HL-60/S4 treated with retinoic acid at 250 ng/mL for 4 days and 3 days (cell line): ENCODE measurements around the gene CLSTN2.

Experiments
- in situ Hi-C: fragments of 300-500 bp; cut with MboI; formaldehyde crosslinking; loops from 2 replicates; pipeline ENCODE4 v1.7.0; 2022; ENCODE audit warnings: low sequenced_read_pairs

Gene CLSTN2

DNA sequence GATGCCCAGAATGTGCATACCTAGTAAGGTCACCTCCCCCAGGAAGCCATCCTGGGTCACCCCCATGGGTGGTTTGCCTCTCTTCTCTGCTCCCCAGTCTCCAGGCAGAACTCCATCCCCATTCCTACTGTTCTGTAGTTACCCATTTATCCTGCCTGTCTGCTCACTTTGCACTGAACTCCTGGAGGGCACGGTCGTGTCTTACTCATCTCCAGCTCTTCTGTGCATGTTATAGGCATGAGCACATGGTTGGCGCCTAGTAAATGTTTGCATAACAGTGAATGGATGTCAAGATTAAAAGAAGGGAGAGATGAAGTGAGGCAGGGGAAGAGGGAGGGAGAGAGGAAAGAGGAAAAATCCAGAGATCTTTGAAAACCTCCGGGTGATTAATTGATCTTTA, 534.5 kb downstream of the CLSTN2 start:
- in situ Hi-C loops: no loop called here

DNA sequence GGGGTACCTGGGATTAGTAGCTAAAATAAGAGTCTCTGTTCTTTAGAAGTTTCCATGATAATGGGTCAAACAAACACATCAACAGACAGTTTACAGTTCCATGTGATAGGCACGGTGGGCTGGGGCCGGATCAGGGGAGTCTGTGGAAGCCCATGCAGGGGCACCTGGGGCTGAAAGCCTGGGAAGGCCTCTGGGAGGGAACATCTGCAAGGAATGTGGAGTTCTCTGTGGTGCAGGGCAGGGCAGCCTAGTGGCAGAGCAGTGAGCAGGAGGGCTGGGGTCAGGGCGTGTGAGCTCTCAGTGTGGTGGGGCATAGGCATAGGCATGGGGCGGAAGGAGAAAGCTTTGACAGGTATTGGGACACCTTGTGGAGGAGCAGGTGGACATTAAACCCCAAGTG, 535.2 kb downstream of the CLSTN2 start:
- in situ Hi-C loops: no loop called here

DNA sequence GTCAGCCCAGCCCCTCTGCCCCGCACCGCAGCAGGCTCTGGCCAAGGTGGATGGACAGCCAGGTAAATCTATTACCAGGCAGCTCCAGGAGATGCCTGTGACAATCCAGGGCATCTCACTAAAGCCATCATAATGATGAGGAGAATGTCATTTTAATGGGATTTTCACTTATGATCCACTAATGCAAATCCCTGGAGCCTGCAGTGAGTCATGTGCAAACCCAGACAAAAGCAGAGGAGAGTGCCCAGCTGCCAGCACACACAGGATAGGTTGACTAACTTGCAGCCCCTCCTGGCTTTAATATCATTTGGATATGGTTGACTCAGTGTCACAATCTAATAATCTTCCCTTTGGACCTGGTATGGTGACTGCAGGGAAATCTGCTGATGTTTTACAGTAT, 536.0 kb downstream of the CLSTN2 start:
- in situ Hi-C loops: no loop called here

DNA sequence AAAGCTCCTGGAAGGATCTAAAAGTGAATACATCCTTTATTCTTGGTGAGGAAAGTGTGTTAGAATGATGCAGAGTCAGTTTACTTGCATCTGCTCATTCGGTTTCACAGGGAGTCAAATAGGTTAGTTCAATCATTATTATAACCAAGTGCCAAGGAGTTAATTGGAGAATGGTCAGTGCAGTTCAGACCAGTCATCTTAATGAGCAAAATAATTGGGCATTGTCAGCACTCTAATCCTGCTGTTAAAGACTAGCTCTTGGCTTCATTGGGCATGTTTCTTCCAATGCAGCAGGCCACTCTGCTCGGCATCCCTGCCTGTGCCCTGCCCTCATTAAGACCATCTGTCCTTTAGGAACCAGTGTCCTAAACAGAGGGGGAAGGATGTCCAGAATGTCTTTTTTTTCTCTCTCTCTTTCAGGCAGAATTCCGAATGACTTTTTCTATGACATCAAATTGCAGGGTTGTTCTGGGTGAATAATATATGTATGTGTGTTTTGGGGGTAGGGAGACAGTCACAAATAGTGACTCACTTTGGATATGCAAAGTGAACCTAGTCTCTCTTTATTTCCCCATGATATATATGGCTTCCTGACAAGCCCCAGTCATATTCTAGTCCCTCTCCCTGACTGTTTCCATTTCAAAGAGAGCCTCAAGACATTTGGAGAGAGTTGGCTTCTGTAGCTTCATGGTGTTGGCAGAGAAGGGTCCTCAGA, 537.5 kb downstream of the CLSTN2 start:
- in situ Hi-C loops: no loop called here

DNA sequence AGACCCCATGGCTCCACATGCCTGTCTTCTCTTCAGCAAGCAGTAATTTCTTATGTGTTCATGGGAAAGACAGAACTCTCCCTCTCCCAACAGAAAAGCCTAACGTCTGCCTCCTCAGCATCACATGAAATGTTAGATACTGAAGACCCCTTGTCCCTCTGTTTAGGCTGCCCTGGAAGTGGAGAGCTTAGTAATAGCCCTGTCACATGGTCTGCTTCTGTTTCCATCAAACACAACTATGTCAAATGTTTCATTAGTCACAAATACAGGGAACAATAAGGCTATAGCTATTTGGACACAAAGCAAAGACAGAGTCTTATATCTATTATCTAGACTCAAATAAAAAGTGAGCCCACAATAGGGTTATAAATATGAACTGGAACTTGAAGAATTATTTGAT, 552.6 kb downstream of the CLSTN2 start:
- in situ Hi-C loops: no loop called here

- in situ Hi-C loops: no loop called here
Measured at GRCh38 chr3:140493271-140493670, 558.3 kb downstream of the CLSTN2 start.

- in situ Hi-C loops: no loop called here
Measured at GRCh38 chr3:140494970-140495369, 560.0 kb downstream of the CLSTN2 start.

DNA sequence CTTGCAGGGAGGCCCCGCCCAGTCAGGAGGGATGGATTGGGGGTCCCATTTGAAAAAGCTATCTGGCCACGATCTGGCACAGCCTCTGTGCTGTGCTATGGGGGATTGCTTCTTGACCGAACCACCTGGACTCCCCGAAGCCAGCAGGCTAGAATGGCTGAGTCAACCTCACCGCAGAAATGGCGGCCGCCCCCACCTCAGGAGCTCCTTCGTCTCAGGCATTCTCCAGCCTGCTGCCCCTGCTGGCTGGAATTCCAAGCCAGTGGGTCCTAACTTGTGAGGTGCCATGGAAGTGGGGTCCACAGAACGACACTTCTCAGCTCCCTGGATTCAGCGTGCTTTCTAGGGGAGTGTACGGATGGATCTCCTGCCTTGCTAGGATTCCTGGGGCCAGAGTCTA, 562.3 kb downstream of the CLSTN2 start:
- in situ Hi-C loops: no loop called here

GRCh38 chr3:140499114-140499757, 564.3 kb downstream of the CLSTN2 start:
- in situ Hi-C loops: no loop called here

GRCh38 chr3:140500473-140500872, 565.5 kb downstream of the CLSTN2 start:
- in situ Hi-C loops: no loop called here

GRCh38 chr3:140501061-140501769, 566.2 kb downstream of the CLSTN2 start:
- in situ Hi-C loops: no loop called here

DNA sequence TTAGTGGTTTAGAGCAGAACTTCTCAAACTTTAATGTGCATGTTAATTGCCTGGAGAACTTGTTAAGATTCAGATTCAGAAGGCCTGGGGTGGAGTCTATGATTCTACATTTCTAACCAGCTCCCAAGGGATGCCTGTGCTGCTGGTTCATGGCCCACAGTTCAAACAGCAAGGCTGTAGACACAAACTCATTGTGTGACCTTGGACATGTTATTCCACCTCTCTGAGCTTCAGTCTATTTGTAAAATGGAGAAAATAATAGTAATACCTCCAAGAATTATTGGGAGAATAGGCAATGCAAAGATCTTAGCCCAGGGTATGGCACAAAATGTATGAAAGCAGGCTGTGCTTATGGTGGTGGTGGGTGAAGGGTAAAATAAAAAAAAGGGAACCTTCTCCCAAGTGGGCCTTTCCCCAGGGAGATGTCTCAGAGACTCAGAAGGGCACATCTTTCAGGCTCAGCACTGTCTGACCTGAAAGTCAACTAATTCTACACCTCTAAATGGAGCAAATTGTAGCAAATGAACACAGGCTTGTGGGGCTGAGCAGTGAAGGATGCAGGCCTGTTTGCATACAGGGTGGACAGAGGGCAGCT, 566.9 kb downstream of the CLSTN2 start:
- in situ Hi-C loops: no loop called here

DNA sequence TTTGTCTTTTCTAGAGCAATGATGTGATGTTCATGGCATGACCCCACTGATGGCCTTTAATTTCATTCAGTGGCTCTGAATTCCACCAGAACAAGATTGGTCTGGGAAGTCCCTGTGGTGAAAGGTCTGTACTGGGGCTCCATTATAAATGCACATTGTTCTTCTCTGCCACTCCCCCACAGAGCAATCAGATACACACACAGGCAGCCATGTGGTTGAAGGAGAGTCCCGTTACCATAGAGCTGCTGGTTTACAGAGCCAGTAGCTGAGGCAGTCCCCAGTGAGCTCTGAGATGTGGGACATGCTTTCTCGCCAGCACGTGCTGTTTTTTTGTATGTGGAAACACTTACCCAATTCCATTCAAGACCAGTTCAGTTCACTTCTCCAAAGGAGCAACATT, 570.2 kb downstream of the CLSTN2 start:
- in situ Hi-C loops: no loop called here

GRCh38 chr3:140505876-140506275, 570.9 kb downstream of the CLSTN2 start:
- in situ Hi-C loops: no loop called here

DNA sequence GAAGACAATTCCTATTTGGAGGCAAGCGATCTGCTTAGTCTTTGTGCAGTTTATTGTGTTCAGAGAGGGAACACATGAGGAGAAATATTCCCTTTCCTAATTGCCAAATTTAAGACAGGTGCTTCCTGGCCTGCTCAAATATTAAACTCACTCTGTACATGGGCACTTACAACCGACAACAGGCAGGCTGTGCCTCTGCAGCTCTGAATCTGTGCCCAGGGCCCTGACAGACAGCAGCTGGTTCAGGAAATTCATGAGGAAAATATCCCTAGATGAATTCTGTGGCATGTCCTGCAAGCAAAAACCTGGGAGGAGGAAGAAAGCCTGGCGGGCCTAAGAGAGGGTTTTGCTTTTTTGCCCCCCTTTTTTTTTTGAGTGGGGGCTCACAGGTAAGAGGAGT, 573.6 kb downstream of the CLSTN2 start:
- in situ Hi-C loops: no loop called here

- in situ Hi-C loops: no loop called here
Measured at GRCh38 chr3:140509534-140509933, 574.5 kb downstream of the CLSTN2 start.

DNA sequence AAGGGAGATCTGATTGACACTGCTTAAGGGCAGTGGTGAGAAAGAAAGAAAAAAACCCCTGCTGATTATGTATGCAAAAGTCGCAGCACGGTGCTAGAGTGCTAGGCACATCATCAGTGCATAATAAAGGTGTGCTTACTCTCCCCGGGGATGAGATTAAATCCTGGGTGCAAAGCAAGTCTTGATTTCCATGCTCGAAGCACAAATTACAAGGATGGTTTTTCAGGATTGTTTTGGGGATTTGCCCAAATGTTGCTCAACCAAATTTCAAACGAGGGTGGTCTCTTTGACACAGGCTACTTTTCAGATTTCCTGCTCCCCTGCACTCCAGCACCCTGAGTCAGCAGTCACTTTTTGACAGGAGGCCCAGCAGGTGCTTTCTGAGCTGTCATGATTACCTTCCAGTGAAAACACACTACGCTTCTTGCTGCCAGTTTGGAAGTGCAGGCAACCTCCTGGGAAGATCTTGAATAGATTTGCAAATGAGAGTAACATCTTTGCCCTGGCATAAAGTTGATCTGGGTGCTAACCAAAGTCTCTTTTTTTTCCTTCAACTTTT, 575.4 kb downstream of the CLSTN2 start:
- in situ Hi-C loops: no loop called here

- in situ Hi-C loops: no loop called here
Measured at GRCh38 chr3:140521751-140522445, 586.9 kb downstream of the CLSTN2 start.

DNA sequence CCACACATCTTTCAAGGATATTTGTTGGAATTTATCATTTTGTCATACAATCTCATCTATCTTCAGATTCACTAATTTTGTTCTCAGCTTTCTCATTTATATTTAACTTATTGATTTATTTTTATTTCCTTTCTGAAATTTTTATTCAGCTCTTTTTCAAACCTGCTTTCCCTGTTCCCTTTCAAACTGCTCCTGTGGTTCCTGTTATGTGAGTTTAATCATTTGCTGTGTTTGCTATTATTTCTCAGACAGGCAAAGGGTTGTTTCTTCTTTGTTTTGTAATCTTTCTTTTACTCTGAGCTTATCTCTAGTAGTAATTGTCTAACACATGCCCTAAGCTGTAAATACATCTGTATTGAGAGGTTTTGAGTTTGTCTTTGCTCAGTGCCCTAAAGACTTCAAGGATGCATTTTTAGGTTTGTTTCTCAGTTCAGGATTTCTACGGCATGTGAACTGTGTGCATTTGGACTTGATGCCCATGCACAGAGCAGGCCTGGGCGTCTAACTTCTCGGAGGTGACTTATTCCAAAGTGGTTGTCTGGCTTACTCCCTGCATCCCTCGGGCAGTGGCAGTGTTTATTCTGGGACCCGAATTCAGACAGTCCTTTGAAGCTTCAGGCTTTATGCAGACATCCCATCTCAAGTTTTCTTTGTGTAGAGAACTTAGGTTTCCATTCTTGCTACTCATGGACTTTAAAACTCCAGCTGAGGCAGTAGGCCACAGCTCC, 587.8 kb downstream of the CLSTN2 start:
- in situ Hi-C loops: no loop called here

GRCh38 chr3:140523600-140523999, 588.6 kb downstream of the CLSTN2 start:
- in situ Hi-C loops: no loop called here
